Measurements from ENCODE around the gene ARHGDIB.

The ARHGDIB gene

GRCh38 chr12:14931791-14932560 lies 29.4 kb downstream of the ARHGDIB start:
- DNase-seq (ENCODE audit: low spot score) = no peak

- DNase-seq (ENCODE audit: low spot score) = no peak
Observed at GRCh38 chr12:14931359-14931758, 30.0 kb downstream of the ARHGDIB start.

GRCh38 chr12:14930299-14930698 lies 31.1 kb downstream of the ARHGDIB start:
- no peak for DNase-seq (ENCODE audit: low spot score)

- DNase-seq (ENCODE audit: low spot score) = no peak
Observed at GRCh38 chr12:14928931-14929330, 32.5 kb downstream of the ARHGDIB start.

GRCh38 chr12:14927267-14927666 lies 34.1 kb downstream of the ARHGDIB start:
- DNase-seq (ENCODE audit: low spot score) = no peak

GRCh38 chr12:14924541-14924940 lies 36.9 kb downstream of the ARHGDIB start:
- DNase-seq (ENCODE audit: low spot score) = no peak

GRCh38 chr12:14923944-14924343 lies 37.5 kb downstream of the ARHGDIB start:
- DNase-seq (ENCODE audit: low spot score) = no peak

- DNase-seq (ENCODE audit: low spot score) = no peak
Observed at GRCh38 chr12:14921218-14921617, 40.2 kb downstream of the ARHGDIB start.

GRCh38 chr12:14920475-14921126 lies 40.8 kb downstream of the ARHGDIB start:
- DNase-seq (ENCODE audit: low spot score) = no peak

GRCh38 chr12:14919455-14919854 lies 41.9 kb downstream of the ARHGDIB start:
- no peak for DNase-seq (ENCODE audit: low spot score)

GRCh38 chr12:14915736-14916135 lies 45.7 kb downstream of the ARHGDIB start:
- no peak for DNase-seq (ENCODE audit: low spot score)

GRCh38 chr12:14913381-14913781 lies 48.0 kb downstream of the ARHGDIB start:
- no peak for DNase-seq (ENCODE audit: low spot score)

GRCh38 chr12:14911131-14911530 lies 50.3 kb downstream of the ARHGDIB start:
- DNase-seq (ENCODE audit: low spot score) = no peak

- DNase-seq (ENCODE audit: low spot score) = no peak
Observed at GRCh38 chr12:14910090-14910915, 51.1 kb downstream of the ARHGDIB start.

GRCh38 chr12:14907953-14908352 lies 53.4 kb downstream of the ARHGDIB start:
- no peak for DNase-seq (ENCODE audit: low spot score)

GRCh38 chr12:14906114-14906513 lies 55.3 kb downstream of the ARHGDIB start:
- no peak for DNase-seq (ENCODE audit: low spot score)

- no peak for DNase-seq (ENCODE audit: low spot score)
Observed at GRCh38 chr12:14905269-14906004, 56.0 kb downstream of the ARHGDIB start.

- no peak for DNase-seq (ENCODE audit: low spot score)
Observed at GRCh38 chr12:14904854-14905253, 56.5 kb downstream of the ARHGDIB start.

GRCh38 chr12:14903386-14904098 lies 57.9 kb downstream of the ARHGDIB start:
- no peak for DNase-seq (ENCODE audit: low spot score)

- DNase-seq (ENCODE audit: low spot score) = no peak
Observed at GRCh38 chr12:14902465-14902864, 58.9 kb downstream of the ARHGDIB start.

GRCh38 chr12:14901228-14901562 lies 60.2 kb downstream of the ARHGDIB start:
- no peak for DNase-seq (ENCODE audit: low spot score)
